ENCODE measurements around the gene CHRNA3. TPM values are rescaled to one million over a fixed set of nuclear protein-coding genes. Genes with fewer than 3 reads are reported as not detected.

CHRNA3 gene
- total and polyA plus RNA-seq, 8 donors = 0.05 to 1.0 (median 0.20) TPM; not detected in 2

DNA sequence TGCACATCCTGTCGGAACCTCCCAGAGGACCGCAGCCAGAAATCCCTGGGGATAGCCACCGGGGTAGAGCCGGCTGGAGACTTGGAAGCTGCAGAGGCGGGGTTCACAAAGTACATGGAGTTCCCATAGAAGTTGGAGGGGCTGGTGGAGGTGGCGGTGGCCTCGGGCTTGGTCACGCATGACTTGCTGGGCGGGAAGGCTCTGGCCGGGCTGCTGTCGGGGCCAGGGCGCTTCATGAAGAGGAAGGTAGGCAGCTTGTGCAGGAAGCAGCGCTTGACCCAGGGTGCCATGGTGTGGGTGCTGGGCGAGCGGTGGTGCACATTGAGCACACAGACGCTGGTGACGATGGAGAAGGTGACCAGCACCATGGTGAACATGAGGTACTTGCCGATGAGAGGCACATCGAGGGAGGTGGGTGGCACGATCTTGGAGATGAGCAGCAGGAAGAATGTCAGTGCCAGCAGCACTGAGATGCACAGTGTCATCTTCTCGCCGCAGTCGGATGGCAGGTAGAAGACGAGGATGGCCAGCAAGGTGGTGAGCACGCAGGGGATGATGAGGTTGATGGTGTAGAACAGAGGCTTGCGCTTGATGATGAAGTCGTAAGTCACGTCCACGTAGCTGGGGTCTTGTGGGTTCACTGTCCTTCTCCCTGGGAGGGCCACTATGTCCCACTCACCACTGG lies 8.4 kb upstream of the CHRNA3 start:
- no peak for DNase-seq
- Histone ChIP-seq H3K4me1 (no peaks in the 10 kb centered on the region), H3K36me3 (no peaks in the 10 kb centered on the region), H3K4me3 (no peak overlapping the region), H3K27ac (no peak overlapping the region), H3K9me3 (no peaks in the 10 kb centered on the region), H3K27me3 (no peaks in the 10 kb centered on the region)
- FAIRE-seq = no peak
- WGBS, 2 donors = 77 to 84% methylated on average over 29 of the region's 29 CpGs
- TF ChIP-seq, protein P1, sequence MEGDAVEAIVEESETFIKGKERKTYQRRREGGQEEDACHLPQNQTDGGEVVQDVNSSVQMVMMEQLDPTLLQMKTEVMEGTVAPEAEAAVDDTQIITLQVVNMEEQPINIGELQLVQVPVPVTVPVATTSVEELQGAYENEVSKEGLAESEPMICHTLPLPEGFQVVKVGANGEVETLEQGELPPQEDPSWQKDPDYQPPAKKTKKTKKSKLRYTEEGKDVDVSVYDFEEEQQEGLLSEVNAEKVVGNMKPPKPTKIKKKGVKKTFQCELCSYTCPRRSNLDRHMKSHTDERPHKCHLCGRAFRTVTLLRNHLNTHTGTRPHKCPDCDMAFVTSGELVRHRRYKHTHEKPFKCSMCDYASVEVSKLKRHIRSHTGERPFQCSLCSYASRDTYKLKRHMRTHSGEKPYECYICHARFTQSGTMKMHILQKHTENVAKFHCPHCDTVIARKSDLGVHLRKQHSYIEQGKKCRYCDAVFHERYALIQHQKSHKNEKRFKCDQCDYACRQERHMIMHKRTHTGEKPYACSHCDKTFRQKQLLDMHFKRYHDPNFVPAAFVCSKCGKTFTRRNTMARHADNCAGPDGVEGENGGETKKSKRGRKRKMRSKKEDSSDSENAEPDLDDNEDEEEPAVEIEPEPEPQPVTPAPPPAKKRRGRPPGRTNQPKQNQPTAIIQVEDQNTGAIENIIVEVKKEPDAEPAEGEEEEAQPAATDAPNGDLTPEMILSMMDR (IDR thresholded peaks at IDR 0.05) = no peak
- ATAC-seq = no peak
- intact Hi-C loops (cut with DNase I) = no loop called here

DNA sequence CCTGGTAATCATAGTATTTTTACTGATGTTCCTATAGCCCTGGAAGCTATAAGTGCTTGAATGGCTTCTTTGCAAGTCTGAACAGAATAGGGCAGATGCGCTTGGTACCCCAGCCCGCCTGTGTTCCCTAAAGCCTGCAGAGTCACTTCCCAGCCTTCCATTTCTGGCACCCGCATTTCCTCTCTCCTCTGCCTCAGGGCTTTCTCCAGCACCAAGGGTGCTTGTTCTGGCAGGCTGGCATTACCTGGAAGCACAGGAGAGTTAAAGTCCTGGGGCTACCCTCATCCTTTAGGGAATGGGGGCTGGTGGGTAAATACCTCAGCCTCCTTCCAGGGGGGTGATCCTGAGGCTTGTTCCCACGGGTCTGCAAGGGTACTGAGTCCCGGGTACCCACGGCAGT lies 7.4 kb upstream of the CHRNA3 start:
- FAIRE-seq (no peak), DNase-seq (no peak), ATAC-seq (no peak)
- H3K4me3 ChIP-seq = no peak overlapping the region
- 59 to 64% methylated on average over 6 of the region's 6 CpGs for WGBS, 2 donors
- no peaks in the 10 kb centered on the region for H3K27me3 ChIP-seq
- no peaks in the 10 kb centered on the region for H3K4me1 ChIP-seq
- TF ChIP-seq, protein P1 (IDR thresholded peaks at IDR 0.05) = no peak
- no peaks in the 10 kb centered on the region for H3K36me3 ChIP-seq
- intact Hi-C loops (cut with DNase I) = no loop called here
- no peak overlapping the region for H3K27ac ChIP-seq
- H3K9me3 ChIP-seq = no peaks in the 10 kb centered on the region

DNA sequence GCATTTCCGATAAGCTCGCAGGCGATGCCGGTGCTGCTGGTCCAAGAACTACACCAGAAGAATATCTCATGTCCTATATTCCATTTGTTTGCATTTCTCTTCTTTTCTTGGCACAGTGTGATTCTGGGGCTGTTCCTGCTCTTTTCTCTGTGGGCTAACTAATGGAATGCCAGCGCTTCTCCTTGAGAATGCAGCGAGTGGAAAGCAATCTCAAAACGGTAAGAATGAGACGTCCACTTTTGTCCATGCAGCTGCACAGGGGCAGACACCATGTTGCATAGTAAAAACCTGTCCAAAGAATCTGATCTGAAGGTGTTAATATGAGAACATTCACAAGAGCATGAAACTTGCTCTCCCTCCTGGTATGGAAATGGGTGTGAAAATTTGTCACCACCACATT lies 6.6 kb upstream of the CHRNA3 start:
- intact Hi-C loops (cut with DNase I) = no loop called here
- FAIRE-seq = no peak
- no peaks in the 10 kb centered on the region for H3K27me3 ChIP-seq
- ATAC-seq = no peak
- H3K36me3 ChIP-seq = no peaks in the 10 kb centered on the region
- H3K27ac ChIP-seq = no peak overlapping the region
- DNase-seq = no peak
- no peaks in the 10 kb centered on the region for H3K4me1 ChIP-seq
- whole genome bisulfite sequencing, 2 donors = 55 to 63% methylated on average over 8 of the region's 8 CpGs
- H3K4me3 ChIP-seq = no peak overlapping the region
- no peaks in the 10 kb centered on the region for H3K9me3 ChIP-seq
- TF ChIP-seq, protein P1 (IDR thresholded peaks at IDR 0.05) = no peak

DNA sequence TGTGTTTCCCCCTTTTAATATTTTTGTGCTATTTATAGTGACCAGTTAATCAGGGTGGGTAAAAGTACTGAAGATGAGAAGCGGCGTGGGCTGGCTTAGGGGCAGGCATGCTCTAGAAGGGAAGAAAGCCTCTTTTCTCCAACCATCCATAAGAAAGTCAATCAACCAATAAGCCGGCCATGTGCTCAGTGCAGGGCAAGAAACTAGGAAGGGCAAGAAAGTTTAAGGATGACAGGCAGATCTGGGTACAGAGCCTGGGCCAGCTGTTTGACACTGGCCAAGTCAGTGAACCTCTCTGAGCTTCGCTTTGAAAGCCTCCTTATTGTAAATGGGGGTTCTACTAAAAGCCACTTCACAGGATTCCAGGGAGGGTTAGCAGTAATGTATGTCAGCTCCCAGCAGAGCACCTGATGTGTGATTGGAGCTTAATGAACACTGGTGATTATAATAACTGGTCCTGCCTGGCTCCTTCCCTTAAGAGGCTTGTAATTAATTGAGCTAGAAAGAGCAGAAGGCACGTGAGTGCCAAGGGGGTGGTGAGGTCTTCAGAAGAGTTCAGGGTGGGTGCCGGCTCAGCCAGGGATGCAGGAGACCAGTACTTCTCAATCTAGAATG lies 5.7 kb upstream of the CHRNA3 start:
- intact Hi-C loops (cut with DNase I) = no loop called here

More for the DNA sequence above, 5.7 kb upstream of the CHRNA3 start:
- no peaks in the 10 kb centered on the region for H3K9me3 ChIP-seq
- FAIRE-seq (no peak), ATAC-seq (no peak), DNase-seq (no peak)
- H3K27ac ChIP-seq = no peak overlapping the region
- no peak overlapping the region for H3K4me3 ChIP-seq
- no peaks in the 10 kb centered on the region for H3K36me3 ChIP-seq
- WGBS, 2 donors = 71 to 73% methylated on average over 6 of the region's 6 CpGs
- H3K4me1 ChIP-seq = no peaks in the 10 kb centered on the region
- TF ChIP-seq, protein P1 (IDR thresholded peaks at IDR 0.05) = no peak
- no peaks in the 10 kb centered on the region for H3K27me3 ChIP-seq
